Superior temporal gyrus (tissue), 1 donor: ENCODE measurements around the gene CELSR3.

ENCODE experiments used
- DNase-seq: peaks from one replicate; pipeline ENCODE4 v3.0.0-alpha.2; 2016; ENCODE audit errors: extremely low spot score

CELSR3 gene

DNA sequence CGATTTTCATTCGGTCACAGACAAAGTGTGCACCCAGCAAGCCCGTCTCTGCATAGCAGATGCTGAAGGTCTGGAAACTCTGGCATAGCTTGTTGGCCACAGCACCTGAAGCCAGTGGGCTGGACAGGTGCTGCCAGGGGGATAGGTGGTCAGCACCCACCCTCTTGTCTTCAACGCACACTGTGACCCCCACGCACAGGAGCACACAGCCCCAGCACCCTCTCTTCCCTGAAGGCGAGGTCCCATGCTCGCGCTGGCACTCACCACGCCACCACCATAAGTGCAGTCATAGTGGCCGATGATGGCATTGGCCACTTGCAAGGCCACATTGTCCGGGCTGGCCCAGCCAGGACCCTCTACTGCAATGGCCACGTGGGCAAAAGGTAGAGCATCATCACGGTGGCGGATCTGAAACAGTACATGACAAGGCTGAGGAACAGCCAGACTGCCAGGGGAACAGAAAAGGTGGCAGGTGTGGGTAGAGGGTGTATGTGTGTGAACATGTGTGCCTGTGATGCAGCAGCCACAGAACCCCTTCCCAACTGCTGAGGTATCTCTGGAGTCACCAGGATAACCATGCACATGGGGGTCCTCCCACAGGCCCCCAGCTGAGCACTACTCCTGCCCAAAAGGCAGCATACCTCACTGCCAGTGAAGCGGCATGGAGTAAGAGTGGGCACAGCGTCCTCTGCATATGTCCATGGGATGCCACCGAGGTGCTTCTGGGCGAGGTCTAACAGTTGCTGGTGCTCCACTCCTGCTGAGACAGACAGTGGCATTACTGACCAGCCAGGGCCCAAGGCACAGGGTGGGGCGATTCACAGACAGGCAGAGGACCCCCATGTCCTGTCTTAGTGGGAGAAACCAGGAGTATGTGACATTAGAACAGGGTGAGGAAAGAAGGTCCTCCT is 61.7 kb downstream of the CELSR3 start:
- no peak for DNase-seq

DNA sequence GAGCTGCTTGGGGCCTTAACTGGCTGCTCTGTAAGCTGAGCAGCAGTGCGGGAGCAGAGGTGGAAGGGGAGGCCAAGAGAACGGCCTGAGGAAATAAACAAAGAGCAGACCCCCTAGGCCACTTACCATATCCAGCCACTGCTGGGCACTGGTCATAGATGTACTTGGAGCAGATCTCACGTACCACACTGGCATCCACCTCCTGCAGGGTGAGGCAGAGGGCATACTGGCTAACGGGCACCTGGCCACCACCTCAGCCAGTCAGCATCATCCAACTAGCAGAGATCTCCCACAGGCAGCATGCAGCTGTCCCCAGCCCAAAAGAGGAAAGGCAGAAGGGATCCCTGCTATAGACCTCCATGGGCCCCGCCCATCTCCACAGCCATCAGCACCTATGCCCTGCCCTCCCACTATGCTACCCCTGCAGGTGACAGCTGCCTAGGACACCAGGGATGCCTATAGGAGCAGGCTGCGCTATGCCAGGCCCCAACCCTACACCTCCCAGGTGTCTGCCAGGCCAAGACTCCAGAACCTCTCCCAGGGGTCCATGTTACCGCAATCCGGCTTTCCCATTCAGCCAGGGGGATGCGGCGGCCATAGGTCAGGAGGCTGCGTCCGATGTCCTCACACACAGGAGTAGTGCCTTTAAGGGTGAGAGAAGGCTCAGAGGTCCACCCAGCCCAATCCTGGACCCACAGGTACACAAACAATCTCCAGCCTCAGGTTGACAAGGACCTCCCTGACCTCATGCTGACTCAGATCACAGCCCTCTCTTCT is 63.0 kb downstream of the CELSR3 start:
- DNase-seq: no peak

DNA sequence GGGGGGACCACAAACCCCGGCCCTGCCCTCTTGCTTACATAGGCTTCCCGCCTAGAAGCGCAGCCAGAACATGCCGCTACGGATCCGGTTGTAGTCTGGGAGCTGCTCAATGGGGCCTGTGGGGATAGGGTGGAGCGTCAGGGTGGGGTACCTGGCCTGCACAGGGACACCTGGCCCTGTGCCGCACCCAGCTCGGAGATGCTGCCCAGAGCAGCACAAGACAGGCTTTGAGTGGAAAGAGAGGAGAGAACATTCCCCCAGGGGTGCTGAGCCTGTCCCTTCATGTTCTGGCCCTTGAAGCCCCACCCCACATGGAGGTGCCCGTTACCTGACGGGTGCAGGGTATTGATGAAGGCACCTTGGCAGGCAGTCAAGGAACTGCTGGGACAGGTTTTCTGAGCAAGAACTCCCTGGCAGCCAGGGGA is 63.6 kb downstream of the CELSR3 start:
- DNase-seq: no peak

DNA sequence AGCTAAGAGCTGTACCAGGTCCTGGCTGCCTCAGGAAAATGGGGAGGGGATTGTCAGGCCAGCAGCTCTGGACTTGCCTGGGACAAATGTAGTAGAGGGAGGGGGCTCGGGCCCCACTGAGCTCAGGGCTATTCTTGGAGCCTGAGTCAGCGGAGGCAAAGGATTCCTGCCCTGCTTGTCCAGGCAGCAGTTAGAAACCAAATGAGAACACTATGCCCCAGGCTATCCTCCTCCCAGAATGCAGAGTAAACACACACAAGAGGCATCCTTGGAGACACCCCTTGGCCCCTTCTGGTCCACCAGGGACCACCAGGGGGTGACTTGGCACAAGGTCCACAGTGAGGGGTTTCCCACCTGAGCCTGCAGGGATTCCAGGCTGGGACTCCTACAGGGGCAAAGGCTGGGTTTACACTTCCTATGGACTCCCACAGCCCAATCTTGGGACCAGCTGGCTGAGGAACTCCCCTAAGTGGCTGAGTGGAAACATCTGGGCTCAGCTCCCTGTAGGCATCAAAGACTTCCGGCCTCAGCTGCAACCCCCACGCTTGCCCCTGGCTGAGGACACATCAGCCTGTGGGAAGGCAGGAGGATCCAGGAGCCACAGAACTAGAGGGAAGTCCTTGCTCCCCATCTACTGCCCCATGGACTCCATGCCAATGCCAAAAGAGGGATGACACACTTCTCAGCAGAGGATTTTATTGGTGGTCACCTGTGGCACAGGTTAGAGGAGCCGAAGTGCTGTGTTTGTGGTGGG is 64.2 kb downstream of the CELSR3 start:
- no peak for DNase-seq

DNA sequence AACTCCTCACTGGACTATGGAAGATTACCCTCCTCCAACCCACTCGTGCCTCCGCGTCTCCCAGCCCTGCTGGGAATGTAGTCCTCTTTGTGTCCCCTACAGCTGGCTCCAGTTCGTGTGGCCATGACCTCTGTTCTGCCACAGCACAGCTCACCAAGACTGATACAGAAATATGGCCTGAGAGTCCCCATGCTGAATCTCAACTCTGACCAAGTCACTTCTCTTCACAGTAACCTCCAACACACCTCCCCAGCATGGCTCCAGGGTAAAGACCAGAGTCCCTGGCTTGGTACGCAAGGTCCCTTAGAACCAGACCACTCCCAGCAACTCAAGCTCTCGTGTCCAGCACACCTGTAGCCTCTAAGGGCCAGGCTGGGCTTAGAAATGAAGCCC is 65.3 kb downstream of the CELSR3 start:
- DNase-seq: no peak

DNA sequence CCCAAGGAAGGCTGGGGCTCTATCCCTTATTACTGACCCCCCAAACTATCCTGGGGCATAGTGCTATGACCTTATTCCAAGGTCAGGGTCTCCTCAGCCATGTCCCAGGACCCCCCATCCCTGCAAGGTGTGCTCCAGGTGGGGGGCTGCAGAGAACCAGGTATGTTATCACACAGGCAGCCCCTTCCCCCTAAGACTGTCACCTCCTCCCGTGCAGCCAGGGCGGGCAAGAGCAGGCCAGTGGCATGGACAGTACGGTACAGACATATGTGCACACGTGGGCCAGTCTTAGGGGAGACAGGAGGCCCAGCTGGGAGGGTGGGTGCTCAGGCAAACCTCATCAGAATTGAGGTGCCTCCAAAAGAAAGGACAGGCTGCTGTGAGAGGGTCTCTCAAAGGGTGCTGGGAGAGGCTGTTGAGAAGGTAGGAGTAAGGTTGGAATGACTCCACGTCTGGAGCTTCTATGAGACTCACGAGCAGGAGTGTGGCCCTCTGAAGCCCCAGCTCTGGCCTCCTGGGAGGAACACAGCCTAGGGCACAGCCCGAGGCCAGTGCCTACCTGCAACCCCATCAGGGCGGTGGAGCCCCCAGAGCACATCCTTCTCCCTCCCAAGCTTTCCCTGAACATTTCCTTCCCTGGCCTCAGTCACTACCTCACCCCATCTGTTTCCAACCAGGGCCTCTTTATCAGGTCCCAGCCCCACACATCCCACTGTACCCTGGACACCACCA is 65.8 kb downstream of the CELSR3 start:
- no peak for DNase-seq

DNA sequence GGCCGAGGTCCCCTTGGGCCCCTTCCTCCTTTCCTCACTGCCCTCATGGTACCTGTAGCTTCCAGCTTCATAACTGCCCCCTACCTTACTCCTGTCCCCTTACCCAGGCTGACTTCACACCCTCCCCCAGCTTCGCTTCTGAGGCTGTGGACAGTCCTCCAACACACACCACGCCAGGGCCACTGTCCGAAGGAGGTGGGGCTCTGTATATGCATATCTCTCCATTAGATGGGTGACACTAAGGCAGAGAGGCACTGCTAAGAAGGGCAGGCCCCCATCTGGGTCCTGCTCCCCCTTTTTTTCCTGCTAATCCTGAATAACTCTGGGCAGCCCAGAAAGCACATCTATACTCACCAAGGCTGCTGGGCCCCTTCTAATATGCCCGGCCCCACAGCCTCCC is 66.5 kb downstream of the CELSR3 start:
- no peak for DNase-seq

DNA sequence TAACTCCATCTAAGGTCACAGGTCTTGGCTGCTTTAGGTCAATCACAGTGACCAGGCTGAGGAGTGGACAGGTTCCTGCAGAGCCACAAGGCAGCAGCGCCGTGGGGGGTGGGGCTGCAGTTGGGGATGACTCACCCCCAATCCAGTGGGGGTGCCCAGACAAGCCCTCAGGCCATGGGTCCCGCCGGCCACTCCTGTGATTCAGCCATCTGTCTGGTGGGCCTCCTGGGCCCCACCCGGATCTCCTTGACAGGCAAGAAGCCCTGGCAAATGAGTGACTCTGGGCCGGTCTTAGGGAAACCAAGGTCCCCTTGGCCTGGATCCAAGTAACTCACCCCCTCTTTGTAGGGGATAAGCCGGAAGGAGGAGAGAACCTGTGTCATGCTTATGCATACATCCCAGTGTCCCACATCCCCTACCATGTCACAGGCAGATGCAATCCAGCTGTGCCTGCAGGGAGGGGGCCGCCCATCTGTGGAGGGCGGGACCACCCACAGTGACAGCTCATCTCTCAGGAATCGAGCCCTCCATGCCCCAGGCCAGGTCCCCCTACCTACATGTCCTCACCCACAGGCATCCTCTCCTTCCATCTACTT is 67.1 kb downstream of the CELSR3 start:
- no peak for DNase-seq

DNA sequence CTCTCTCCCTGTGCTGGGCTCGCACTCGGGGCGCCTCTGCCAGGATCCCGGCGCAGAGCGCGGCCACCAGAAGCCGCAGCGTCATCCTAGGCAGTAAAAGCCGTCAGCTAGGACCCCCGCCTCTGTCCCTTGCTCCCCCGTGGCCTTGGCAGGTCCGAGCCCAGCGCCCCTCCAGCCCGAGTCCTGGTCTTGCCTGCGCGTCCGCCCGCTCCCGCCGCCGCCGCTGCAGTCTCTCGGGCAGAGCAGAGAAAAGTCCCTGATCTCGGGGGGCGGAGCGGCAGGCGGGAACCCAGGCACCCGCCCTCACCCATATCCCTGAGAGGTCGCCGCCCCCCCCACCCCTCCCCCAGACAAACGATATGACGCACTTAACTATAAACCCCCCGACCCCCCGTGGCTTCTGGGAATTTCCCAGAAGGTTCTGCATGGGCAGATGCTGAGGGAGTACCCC is 67.6 kb downstream of the CELSR3 start, which contains the start of gene COL7A1:
COL7A1 (minus strand) TSS at position 255 of the 451 bp plus-strand sequence; CDS start at position 85, 170 bp downstream.
- DNase-seq: no peak

DNA sequence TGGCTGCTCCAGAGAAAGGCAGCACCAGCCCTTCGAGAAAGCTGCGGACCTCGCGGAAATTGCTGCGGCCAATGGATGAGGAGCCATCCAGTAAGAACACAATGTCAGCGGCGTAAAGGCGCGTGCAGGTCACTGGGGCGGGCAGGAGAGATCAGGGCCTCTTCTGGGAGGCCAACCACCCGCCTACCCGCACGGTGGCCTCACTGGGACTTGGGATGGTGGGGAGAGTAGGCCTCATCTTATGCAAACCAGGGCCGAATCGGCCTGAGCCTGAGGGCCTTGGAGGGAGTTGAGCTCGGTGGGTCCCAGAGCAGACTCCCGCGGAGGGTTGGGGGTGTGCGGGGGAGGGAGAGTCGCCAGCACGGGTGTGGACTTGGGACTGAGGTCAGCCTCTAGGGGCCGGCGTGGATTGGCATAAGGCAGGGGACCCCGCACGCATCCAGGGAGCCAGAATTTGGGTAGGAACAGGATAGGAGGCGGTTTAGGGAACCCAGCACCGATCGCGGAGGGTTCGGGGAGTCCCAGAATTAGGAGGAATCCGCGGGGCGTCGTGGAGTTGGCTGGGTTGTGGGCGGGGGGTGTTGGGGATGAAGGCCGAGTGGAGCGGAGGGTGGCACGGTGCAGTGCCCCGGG is 68.2 kb downstream of the CELSR3 start:
- DNase-seq: no peak

DNA sequence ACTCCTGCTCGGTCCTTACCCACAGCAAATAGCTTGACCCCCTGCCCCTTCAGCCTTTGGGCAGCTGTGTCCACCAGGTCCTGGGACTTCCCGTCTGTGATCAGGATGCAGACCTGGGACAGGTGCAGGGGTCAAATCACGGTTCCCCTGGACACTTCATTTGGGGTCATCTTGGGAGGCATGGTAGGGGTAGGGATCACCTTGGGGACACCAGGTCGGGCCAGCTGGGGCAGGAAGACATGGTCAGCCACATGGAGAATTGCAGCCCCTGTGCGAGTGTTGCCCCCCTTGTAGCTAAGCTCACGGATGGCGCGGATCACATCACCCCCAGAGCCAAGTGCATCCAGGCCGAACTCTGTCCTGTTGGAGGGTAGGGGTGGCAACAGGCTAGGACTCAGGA is 69.3 kb downstream of the CELSR3 start:
- no peak for DNase-seq

DNA sequence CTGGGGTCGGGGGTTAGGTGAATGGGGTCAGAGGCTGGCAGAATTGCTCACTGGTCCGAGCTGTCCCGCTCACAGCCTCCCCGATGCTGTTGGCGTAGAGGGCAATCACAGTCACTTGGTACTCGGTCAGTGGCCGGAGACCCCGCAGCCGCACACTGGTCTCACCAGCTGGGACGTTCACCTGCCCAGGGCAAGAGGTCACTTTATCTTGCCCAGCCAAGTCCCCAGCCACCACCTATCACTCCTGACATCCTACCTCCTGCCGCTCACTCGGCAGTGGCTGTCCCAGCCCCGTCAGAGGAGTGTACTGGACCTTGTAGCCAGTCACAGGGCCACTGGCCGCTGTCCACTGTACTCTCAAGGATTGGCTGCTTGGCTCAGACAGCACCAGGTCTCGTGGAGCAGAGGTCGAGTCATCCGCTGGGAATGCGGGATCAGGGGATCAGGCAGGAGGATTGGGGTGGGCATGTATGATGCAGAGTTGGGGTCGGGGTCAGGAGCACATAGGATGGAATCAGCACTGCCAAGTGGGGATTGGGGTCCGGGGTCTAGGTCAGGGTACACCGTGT is 70.1 kb downstream of the CELSR3 start:
- DNase-seq: no peak

DNA sequence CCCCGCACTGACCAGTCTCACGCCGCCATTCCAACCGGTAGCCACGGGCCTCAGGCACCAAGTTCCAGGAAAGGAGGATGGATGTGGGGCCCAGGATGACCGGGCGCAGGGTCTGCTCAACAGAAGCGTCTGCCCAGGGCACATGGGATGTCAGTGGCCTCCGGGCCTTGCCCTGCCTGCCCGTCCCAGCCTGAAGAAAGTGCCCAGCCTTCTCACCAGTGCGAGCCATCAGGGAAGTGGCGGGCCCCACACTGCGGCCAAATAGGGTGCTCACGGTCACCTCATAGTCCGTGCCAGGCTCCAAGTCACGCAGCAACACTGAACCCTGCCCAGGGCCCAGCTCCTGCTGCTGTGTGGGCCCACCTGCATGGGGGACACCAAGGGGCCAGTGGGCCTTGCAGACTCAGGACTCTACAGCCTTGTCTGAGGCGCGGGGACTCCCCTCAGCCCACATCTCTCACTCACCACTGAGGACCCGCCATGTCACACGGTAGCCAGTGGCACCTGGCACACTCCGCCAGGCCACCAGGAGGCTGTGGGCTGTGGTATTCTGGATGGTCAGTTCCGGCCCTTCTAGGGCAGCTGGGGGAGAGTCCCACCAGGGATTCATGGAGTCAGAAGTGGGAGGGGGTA is 70.7 kb downstream of the CELSR3 start:
- DNase-seq: no peak

DNA sequence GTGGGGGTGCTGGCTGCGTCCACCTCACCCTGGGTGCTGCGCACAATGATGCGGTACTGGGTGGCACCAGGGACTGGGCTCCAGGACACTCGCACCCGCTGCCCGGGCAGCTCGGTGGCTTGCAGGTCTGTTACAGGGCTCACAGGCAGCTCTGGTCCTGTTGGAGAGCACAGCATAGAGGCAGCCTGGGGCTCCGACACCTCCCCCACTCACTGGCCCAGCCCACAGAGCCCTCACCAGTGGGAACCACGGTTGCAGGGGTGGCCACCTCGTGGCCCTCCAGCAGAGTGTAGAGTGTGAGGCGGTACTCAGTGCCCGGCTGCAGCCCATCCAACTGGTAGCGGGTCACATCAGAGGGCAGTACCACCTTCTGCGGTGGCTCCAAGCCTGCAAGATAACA is 71.2 kb downstream of the CELSR3 start:
- no peak for DNase-seq

DNA sequence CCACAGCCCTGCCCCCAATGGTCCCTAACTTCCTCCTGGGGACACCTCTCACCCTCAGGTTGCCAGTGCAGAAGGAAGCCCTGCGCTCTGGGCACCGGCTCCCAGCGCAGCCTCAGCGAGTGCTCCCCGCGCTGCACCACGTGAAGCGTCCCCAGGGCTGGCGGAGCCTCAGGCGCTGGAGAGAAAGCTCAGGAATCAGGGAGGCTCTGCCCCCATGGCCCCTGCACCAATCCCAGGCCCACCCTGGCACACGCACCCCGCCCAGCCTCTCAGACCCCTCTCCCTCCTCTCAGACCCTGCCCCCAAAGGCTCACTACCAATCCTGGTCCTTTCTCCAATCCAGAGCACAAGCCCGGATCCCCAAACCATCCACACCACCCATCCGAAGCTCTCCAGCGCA is 74.5 kb downstream of the CELSR3 start:
- no peak for DNase-seq

DNA sequence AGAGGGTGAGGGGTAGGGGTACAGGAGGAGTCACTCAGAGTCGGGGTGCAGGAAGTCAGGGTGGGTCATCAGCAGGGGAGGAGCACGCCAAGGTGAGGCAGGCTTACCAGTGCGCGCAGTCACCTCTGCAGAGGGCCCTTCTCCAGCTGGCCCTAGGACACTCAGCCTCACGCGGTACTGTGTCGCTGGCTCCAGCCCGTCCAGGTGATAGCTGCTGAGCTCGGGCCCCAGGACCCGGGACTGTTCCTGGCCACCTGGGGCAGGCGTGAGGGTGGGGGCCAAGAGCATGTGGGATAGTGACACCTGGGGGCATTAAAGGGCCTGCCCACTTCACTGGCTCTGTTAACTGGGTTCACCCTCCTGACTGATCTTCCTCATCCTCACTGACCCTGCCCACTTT is 75.0 kb downstream of the CELSR3 start:
- no peak for DNase-seq
